Astrocyte of the cerebellum (primary cell): Measurements from ENCODE around the gene CDH5.

Source experiments
- DNase-seq: peaks from one replicate; pipeline ENCODE4 v3.0.0-alpha.2; 2011; ENCODE audit warnings: low read depth
- H3K4me3 ChIP-seq: 2 replicates; pipeline ENCODE4 v1.5.1; 2011; ENCODE audit warnings: mild to moderate bottlenecking, low read depth, low read length, moderate library complexity
- in situ Hi-C: cut with HindIII; loops from 2 replicates; pipeline ENCODE4 v1.10.0; 2017; ENCODE audit warnings: low sequenced_read_pairs
- TF ChIP-seq, protein P1 (sequence below): IDR thresholded peaks from 2 replicates; pipeline ENCODE4 v1.5.1; 2012; ENCODE audit warnings: low read length, low read depth, moderate library complexity, mild to moderate bottlenecking; ENCODE audit errors: missing control alignments

Gene CDH5

GRCh38 chr16:66365651-66366050, 840 bp upstream of the CDH5 start:
- in situ Hi-C loops: no loop called here
- no peak overlapping the region for H3K4me3 ChIP-seq
- TF ChIP-seq, protein P1, sequence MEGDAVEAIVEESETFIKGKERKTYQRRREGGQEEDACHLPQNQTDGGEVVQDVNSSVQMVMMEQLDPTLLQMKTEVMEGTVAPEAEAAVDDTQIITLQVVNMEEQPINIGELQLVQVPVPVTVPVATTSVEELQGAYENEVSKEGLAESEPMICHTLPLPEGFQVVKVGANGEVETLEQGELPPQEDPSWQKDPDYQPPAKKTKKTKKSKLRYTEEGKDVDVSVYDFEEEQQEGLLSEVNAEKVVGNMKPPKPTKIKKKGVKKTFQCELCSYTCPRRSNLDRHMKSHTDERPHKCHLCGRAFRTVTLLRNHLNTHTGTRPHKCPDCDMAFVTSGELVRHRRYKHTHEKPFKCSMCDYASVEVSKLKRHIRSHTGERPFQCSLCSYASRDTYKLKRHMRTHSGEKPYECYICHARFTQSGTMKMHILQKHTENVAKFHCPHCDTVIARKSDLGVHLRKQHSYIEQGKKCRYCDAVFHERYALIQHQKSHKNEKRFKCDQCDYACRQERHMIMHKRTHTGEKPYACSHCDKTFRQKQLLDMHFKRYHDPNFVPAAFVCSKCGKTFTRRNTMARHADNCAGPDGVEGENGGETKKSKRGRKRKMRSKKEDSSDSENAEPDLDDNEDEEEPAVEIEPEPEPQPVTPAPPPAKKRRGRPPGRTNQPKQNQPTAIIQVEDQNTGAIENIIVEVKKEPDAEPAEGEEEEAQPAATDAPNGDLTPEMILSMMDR: no peak
- peak; percentile 46 for DNase-seq

GRCh38 chr16:66367968-66368891, 1.7 kb downstream of the CDH5 start:
- no peak for DNase-seq
- H3K4me3 ChIP-seq: no peak overlapping the region
- in situ Hi-C loops: no loop called here
- TF ChIP-seq, protein P1: no peak

GRCh38 chr16:66369055-66369592, 2.6 kb downstream of the CDH5 start:
- H3K4me3 ChIP-seq: no peak overlapping the region
- TF ChIP-seq, protein P1: no peak
- DNase-seq: no peak
- in situ Hi-C loops: no loop called here

- in situ Hi-C loops: no loop called here
- TF ChIP-seq, protein P1: no peak
- no peak for DNase-seq
- no peak overlapping the region for H3K4me3 ChIP-seq
These were observed 4.5 kb downstream of the CDH5 start for GRCh38 chr16:66370786-66371684.

DNA sequence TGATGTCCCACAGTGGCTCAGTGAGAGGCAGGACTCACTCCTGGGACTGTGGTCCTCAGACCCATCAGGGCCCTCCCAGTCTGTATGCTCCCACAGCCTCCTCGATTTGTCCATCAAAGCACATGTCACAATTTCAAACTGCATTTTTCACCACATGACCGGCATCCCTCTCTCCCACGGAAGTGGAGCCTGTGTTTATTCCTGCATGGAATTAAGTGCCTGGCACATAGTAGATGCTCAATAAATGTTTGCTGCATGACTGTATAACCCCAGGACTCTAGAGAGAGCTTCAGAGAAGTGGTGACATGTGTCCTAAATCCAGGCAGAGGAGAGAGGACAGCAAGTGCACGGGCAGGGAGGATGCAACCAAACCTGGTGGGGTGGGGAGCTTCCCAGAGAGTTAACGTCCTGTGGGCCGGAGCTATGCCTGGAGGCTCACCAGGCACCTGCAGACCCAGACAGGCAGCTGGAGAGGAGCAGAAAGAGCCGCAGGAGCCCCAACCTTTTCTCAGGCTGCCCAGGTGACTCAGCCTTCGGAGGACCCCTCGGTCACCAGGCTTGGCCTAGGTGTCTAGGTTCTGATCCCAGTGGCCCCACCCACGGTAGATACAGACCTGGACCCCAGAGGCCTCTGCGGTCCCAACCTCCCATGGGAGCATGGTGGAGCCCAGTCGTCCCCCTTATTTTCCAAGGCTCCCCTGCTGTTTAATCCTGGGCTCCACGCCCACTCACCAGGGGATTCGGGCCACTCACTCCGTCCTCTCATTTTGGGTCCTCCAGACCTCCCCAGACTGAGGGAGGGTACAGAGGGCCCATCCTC, 5.8 kb downstream of the CDH5 start:
- no peak for DNase-seq
- in situ Hi-C loops: no loop called here
- H3K4me3 ChIP-seq: no peak overlapping the region
- TF ChIP-seq, protein P1: no peak

GRCh38 chr16:66372898-66373155, 6.3 kb downstream of the CDH5 start:
- TF ChIP-seq, protein P1: no peak
- in situ Hi-C loops: no loop called here

More at GRCh38 chr16:66372898-66373155, 6.3 kb downstream of the CDH5 start:
- no peak overlapping the region for H3K4me3 ChIP-seq
- DNase-seq: no peak
